ENCODE data around the gene PROC.
A peak's percentile ranks its signal among the peaks of the same experiment; 100 is the strongest.

Gene PROC

DNA sequence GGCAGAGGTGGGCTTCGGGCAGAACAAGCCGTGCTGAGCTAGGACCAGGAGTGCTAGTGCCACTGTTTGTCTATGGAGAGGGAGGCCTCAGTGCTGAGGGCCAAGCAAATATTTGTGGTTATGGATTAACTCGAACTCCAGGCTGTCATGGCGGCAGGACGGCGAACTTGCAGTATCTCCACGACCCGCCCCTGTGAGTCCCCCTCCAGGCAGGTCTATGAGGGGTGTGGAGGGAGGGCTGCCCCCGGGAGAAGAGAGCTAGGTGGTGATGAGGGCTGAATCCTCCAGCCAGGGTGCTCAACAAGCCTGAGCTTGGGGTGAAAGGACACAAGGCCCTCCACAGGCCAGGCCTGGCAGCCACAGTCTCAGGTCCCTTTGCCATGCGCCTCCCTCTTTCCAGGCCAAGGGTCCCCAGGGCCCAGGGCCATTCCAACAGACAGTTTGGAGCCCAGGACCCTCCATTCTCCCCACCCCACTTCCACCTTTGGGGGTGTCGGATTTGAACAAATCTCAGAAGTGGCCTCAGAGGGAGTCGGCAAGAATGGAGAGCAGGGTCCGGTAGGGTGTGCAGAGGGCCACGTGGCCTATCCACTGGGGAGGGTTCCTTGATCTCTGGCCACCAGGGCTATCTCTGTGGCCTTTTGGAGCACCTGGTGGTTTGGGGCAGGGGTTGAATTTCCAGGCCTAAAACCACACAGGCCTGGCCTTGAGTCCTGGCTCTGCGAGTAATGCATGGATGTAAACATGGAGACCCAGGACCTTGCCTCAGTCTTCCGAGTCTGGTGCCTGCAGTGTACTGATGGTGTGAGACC is at the start of gene PROC:
PROC (plus strand) TSS at position 128 of the 812 bp plus-strand sequence. CDS start 1,516 bp downstream, outside the sequence.
- DNase-seq: no peak

DNA sequence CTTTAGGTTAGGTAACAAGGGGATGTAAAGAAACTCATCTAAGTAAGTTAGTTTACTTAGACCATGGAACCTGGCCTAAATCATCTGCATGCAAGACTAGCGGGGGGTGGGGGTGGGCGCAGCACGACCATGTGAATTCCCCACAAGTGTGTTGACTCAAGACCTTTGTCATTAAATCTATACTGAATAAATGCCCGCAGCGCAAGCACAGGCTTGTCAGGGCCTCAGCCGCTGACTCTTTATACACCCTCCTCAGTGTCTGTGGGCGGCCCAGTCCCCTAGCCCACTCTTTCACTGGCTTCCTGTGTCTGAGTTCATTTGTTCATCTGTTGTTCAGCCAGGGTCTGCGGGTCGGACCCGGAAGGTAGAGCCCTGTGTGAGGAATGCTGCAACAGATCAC is 48.2 kb upstream of the PROC start:
- no peak for DNase-seq

DNA sequence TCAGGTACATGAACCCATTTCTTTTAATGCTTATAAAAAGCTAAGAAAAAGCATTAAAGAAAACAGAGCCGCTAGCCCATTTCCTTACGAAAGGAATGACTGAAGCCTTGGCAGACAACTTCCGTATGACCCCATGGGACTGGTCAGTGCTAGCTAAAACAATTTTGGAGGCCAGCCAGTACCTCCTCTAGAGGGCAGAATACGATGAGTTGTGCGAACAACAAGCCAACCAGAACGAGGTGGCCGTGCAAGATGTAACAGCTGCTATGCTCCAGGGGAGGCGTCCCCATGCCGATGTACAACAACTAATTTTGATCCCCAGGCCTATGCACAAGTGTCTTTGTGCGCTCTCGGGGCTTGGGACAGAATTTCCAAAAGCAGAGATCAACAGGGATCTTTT is 47.2 kb upstream of the PROC start:
- no peak for DNase-seq

DNA sequence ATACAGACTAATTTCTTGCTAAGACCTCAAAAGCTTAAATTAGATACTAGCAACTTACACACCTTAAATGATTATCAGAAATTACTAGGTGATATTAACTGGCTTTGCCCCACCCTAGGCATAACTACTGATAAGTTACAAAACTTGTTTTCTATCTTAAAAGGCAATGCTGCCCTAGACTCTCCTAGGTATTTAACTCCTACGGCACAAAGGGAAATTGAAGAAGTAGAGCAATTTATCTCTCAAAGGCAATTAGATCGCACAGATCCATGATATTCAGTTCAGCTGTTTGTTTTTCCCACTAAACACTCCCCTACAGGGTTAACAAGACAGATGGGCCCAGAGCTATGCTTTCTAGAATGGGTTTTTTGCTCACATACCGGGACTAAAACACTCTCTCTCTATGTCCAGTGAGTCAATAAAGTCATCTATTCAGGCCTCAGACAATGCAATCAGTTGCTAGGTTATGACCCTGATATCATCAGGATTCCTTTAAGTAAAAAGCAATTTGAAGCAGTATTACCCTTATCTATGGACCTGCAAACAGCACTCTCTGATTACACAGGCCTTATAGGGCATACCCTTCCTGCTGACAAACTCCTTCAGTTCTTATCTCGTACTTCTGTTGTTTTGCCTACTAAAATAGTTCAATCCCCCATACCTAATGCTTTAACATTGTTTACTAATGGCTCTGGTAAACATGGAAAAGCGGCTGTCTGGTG is 44.7 kb upstream of the PROC start:
- DNase-seq: no peak

DNA sequence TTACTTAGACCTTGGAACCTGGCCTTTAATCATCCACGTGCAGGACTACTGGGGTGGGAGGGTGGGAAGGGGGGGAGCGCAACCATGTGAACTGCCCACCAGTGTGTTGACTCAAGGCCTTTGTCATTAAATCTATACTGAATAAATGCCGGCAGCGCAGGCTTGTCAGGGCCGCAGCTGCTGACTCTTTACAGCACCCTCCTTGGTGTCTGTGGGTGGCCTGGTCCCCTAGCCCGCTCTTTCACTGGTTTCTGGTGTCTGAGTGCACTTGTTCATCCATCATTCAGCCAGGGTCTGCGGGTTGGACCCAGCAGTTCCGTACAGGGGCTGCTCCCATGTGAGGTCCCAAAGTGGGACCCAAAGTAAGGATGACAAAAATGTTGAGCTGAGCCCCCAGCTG is 42.0 kb upstream of the PROC start:
- no peak for DNase-seq

DNA sequence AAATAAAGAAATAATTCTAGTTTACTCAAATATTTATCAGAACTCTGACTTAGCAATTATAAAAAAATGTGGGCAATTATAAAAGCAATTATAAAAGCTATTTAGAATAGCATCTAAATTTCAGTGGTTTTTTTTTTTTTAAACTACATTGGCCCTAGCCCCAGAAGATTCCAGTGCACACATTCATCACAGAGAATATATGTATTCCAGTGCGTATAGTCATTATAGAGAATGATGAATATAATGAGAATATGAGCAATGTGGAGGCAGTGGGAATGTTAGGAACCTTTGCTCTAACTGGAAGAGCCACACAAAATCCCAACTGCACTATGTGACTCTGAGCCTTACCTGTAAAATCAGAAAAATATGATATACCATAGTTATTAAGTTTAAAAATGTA is 41.0 kb upstream of the PROC start:
- DNase-seq: peak; percentile 71

DNA sequence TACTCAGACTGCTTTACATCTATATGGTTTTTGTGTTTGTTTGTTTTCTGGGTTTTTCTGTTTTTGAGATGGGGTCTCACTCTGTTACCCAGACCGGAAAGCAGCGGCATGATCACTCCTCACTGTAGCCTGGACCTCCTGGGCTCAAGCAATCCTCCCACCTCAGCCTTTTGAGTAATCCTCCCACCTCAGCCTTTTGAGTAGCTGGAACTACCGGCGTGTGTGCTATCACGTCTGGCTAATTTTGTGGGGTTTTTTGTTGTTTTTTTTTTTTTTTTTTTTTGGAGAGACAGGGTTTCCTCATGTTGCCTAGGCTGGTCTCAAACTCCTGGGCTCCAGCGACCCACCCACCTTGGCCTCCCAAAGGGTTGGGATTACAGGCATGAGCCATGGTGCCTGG is 39.5 kb upstream of the PROC start:
- no peak for DNase-seq

DNA sequence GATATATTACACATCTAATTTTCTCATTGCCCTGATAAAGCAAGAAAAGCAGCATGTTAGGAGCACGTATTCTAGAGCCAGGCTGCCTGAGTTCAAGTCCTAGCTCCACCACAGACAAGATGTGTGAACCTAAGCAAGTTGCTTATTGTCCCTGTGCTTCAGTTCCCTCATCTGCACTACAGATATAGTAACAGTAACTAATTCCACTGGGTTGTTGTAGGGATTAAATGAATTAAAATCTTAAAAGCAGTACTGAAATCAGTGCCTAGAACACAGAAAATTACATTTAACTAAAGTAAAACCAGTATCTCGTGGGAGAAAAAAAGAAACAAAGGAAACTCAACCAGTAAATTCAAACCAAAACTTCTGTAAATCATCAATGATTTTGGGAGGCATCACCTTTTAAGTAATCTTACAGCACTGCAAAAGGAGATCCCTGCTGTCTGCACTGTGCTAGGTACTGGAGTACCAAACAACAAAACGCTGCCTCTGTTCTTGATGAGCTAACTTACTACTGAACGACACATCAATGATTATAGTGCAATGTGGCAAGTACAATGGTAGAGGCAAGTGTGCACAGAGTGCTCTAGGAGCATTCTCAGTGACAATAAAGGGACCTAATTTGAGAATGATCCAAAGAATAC is 38.4 kb upstream of the PROC start:
- DNase-seq: no peak

DNA sequence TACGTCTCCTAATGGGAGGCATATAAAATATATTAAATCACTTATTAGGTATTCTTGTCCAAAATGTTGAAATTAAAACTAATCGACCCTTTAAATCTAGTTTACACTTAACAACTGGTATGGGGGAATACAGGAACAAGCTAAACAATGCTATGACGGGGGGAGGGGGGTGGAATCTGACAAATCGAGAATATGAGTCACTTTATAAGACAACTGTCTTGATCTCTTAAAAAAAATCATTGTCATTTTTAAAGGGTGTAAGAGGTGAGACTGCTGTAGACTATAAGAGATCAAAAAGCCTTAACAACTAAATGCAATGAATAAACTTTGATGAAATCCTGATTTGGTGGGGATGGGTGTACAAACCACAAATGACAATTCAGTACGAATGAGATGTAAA is 36.5 kb upstream of the PROC start:
- no peak for DNase-seq

DNA sequence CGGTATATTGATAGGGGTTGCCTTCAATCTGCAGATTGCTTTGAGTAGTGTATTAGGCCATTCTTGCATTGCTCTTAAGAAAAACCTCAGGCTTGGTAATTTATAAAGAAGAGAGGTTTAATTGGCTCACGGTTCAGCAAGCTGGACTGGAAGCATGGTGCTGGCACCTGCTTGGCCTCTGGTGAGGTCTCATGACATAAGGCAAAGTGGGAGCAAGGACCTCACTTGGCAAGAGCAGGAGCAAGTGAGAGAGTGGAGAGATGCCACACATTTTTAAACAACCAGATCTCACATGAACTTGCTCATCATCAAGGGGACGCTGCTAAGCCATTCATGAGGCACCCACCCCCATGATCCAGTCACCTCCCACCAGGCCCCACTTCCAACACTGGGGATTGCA is 35.4 kb upstream of the PROC start:
- DNase-seq: no peak

DNA sequence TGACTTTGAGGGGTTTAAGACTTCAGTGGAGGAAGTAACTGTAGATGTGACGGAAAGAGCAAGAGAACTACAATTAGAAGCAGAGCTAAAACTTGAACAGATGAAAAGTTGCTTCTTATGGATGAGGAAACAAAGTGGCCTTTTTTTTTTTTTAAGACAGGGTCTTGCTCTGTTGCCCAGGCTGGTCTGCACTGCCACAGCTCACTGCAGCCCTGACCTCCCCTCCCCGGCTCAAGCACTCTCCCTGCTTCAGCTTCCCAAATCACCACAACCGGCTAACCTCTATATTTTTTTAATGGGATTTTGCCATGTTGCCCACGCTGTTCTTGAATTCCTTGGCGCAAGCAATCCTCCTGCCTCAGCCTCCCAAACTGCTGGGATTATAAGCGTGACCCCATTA is 33.7 kb upstream of the PROC start:
- DNase-seq: no peak

DNA sequence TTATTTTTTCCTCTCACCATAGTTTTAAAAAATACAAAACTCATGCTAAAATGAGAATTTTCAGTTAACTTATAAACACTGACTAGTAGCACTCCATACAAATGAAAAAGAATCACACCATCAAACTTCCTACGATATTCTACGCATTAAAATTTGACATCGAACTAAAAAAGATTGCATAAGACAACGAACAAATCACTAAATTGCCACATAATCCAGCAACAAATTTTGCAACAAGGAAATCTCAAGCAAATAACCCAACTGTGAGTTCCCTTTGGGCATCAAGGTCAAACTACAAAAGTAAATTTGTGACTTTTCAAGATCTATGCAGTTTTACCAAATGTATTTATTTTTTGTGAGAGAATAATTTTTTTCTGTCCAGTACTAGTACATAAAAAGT is 32.0 kb upstream of the PROC start:
- no peak for DNase-seq

DNA sequence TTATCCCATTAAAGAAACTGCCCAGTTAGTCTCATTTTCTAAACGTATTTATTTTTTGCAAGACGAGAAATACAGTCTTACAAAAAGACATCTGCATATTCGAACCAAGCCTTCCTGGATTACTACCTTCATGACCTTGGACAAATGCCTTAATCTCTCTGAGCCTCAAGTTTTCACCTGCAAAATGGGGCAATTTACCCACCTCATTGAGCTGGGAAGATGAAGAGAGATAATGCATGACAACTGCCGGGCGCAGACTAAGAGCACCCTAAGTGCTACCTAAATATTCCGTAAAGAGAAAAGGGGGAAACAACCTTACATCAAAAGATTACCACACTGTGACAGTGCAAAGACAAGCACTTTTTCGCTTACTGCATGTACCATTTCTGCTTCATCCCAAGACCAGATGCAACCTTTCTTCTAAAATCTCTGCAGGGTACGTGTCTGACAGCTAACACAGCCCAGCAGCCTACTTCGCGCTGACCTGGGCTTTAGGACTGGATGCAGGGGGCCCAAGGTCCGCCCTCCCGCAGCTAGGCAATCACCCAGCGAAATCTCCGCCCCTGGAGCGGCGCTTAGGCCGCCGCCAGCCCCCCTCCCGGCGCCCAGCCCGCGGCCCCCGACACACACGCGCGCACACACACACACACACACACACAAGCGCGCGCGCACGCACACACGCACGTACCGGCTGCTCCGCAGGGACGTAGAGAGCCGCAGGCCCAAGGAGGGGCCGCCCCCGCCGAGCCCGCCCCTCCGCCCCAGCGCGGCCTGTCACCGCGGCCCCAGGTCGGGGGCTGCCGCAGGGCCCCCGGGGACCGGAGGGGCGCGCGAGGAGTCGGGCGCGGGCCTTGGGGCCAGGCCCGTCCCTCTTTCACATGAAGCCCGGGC is 31.2 kb upstream of the PROC start:
- peak; percentile 93 for DNase-seq

DNA sequence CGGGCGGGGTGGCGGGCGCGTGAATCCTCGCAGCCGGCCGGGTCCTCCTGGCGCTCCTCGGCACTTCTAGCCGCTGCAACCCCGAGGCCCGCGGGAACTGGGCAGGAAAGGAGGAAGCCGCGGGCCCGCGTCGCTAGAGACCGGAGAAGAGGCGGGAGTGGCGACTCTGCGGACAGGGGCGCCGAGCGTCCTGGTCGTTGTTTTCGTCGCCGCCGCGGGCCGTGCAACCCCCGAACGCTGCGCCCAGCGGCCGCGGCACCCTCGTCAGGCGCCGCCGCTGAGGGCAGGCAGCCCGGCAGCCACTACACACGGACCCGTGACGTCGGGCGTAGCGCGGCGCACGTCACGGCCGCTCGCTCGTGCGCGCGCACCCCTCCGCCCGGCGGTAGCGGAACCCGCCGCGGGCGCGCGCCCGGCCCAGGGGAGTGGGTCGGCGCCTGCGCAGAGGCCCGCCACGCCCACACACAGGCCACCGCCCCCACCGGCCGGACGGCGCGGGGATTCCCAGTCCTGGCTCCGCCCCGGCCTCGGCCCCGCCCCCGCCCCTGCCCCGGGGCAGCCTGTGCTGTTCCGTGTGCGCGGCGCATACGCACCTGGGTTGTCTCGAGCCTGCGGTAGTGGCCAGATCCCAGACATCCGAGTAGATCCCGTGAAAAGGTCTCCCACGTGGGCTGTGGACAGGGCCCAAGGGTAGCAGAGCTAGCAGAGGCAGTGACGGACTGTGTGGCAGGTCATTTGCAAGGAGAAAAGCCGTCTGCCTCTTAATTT is 30.4 kb upstream of the PROC start, which contains the start of gene MAP3K2:
MAP3K2 (minus strand) TSS at position 321 of the 768 bp plus-strand sequence. CDS start 44,846 bp downstream, outside the sequence.
- peak; percentile 94 for DNase-seq

DNA sequence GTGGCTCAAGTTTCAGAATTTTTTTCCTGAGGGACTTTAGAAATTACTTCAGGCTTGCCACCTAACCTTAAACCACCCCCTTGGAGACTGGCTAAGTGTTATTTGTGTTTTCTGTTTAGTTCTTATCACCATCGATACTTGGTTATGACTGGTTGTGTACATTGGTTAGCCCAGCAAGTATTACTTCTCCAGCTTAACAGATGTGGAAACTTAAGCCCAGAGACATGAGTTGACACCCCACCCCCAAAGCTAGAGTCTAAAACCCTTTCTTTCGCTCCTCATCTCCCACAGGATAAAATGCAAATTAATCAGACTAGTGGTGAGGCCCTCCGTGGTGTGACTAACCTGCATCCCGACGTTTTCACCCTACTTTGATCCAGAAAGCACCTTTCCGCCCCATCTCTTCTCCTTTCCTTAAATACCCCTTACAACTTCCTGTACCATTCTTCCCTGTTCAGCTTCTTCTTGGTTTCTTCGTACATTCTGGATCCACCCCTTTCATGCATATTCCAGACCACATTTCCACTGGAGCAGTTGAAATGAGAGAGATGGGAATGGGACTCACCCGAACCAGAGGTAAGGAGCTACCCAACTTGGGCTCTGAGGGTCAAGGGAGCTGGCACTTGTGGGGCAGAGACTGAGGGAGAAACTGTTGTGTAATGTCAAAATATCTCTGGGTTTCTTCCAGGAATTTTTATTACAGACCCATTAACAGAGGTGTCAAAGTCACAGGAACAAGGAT is 29.6 kb upstream of the PROC start:
- peak; percentile 24 for DNase-seq

DNA sequence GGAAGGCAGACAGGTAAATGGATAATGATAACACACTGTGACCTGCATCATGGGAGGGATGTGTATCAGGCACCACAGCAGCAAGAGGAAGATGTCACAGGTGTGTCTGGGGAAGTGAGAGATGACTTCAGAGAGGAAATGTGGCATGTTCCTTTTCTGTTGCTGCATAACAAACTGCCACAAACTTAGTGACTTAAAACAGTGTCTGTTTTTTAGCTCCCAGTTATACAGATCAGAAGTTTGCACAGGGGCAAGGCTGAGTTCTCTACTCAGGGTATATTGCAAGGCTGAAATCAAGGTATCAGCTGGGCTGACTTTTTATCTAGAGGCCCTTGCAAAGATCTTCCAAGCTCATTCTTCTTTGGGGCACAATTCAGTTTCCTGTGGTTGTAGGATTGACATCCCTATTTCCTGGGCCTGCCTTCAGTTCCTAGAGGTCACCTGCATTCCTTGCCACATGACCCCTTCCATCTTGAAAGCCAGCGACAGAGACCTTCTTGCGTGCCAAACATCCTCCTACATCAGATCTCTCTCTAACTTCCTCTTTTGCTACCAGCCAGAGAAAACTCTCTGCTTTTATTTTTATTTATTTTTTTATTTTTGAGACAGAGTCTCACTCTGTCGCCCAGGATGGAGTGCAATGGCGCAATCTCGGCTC is 28.3 kb upstream of the PROC start:
- no peak for DNase-seq

DNA sequence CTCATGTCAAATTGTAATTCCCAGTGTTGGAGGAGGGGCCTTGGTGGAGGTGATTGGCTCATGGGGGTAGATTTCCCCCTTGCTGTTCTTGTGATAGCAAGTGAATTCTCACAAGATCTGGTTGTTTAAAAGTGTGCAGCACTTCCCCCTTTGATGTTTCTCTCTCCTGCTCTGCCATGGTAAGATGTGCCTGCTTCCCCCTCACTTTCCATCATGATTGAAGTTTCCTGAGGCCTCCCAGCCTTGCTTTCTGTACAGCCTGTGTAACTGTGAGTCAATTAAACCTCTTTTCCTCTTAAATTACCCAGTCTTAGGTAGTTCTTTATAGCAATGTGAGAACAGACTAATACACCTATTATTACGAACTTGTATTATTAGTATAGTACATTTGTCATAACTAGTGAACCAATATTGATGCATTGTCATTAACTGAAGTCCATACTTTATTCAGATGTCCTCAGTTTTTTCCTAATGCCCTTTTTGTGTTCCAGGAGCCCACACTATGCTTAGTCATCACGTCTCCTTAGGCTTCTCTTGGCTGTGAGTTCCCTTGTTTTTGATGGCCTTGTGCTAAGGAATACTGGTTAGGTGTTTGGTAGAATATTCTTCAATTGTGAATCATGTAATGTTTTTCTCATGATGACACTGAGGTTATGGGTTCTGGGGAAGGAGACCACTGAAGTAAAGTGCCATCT is 25.9 kb upstream of the PROC start:
- peak; percentile 57 for DNase-seq

DNA sequence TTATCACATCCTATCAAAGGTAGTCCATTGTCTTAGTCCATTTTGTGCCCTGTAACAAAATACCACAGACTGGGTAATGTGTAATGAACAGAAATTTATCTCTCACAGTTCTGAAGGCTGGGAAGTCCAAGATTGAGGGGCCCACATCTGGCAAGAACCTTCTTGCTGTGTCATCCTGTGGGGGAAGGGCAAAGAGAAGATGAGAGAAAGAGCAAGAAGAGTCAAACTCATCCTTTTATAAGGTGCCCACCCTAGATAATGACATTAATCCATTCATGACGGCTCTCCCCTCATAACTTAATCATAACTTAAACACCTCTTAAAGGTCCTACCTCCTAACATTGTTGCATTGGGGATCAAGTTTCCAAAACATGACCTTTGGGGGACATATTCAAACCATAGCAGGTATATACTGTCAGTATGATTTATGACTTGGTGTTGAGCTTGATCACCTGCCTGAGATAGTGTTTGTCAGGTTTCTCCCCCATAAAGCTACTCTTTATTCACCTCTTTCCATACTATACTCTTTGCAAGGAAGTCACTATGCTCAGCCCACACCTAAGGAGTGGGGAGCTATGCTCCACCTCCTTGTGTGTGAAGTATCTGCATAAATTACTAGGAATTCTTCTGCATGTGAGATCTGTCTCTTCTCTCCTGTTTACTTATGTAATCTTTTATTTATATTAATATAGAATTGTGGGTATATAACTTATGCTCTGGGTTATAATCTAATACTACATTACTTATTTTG is 25.2 kb upstream of the PROC start:
- DNase-seq: peak; percentile 39

DNA sequence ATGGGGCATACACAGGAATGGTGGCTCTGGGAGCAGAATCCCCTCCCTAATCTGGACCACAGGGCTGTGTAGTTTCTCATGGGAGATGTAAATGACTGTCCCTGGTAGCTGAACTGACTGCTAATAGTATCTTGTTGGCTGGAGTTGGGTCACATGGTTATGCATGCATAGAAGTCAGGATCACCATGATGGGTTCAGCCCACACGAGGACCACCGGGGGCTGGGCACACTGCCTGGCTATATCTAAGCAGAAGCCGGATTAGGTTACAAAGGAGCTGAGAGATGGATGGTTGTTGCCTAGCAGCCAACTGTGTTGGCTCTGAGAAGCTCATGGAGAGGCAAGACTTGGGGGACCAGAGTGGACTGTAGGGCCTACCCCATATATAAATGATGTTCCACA is 23.7 kb upstream of the PROC start:
- DNase-seq: no peak
